Measurements from ENCODE around the gene PCDHA2. TPM values are rescaled to one million over a fixed set of nuclear protein-coding genes. Genes with fewer than 3 reads are reported as not detected.
A peak's percentile ranks its signal among the peaks of the same experiment; 100 is the strongest.

The PCDHA2 gene
- total and polyA plus RNA-seq, 2 of the 8 experiments (the other 6 are each of a cell fraction or from before 2014, with no cell fraction given), result 0.86 to 1.9 TPM

GRCh38 chr5:140764177-140764973, 30.3 kb upstream of the PCDHA2 start:
- H3K9me3 ChIP-seq (ENCODE audit: insufficient read depth in 2 of 2, low read depth in 1 of 2, low read length in 1 of 2), result peaks cover 58 to 60% of the 10 kb centered on the region in 2 experiments

More at GRCh38 chr5:140764177-140764973, 30.3 kb upstream of the PCDHA2 start:
- H3K18ac ChIP-seq (ENCODE audit: extremely low read depth, low read length), result no peak overlapping the region
- no peak overlapping the region for H3K23ac ChIP-seq (ENCODE audit: insufficient read length)
- no peaks in the 10 kb centered on the region for H3K79me1 ChIP-seq (ENCODE audit: low read depth, low read length)
- 90% methylated on average over 2 of the region's 2 CpGs; no CpG with 5 or more reads in 1 of the 2 experiments for WGBS, 2 experiments (ENCODE audit: extremely low coverage in 1 of 2, insufficient coverage in 1 of 2, insufficient read length in 1 of 2, insufficient replicate concordance in 2 of 2, low coverage in 1 of 2, low lambda C conversion rate in 2 of 2, missing lambda C conversion rate in 1 of 2)
- H2BK12ac ChIP-seq (ENCODE audit: low read depth, low read length), result no peak overlapping the region
- no peaks in the 10 kb centered on the region for H3K36me3 ChIP-seq (ENCODE audit: control insufficient read depth in 2 of 4, insufficient read depth in 4 of 4, low read length in 3 of 4)
- ChIA-PET CTCF (ENCODE audit: partially characterized antibody) (no interaction called here), POLR2A (ENCODE audit: partially characterized antibody) (no interaction called here)
- no peak overlapping the region for H4K8ac ChIP-seq (ENCODE audit: extremely low read depth, insufficient read depth, low read length)
- DNase-seq (ENCODE audit: low read depth in 1 of 2, low spot score in 2 of 2) (no peak), FAIRE-seq (no peak)
- H3K27me3 ChIP-seq (replicated peaks in 1 of 4; ENCODE audit: control insufficient read depth in 3 of 4, extremely low read depth in 1 of 4, insufficient read depth in 3 of 4, low read length in 3 of 4), result no peaks in the 10 kb centered on the region
- H4K5ac ChIP-seq (ENCODE audit: insufficient read length, low read depth, low read length), result no peak overlapping the region
- H3K56ac ChIP-seq (replicated peaks; ENCODE audit: insufficient read length, low read depth, low read length), result no peak overlapping the region
- no peak overlapping the region for H2AFZ ChIP-seq (ENCODE audit: low read length)
- H3K23me2 ChIP-seq (ENCODE audit: low read depth, low read length), result no peaks in the 10 kb centered on the region
- H2BK5ac ChIP-seq (ENCODE audit: low read depth, low read length), result no peak overlapping the region
- H3K27ac ChIP-seq (ENCODE audit: low read depth, low read length), result no peak overlapping the region
- H2BK20ac ChIP-seq (ENCODE audit: low read length), result no peak overlapping the region
- H2AK5ac ChIP-seq (ENCODE audit: low read depth, low read length), result no peak overlapping the region
- H2BK120ac ChIP-seq (replicated peaks; ENCODE audit: low read depth, low read length), result no peak overlapping the region
- H3K79me2 ChIP-seq (ENCODE audit: control insufficient read depth in 1 of 2, insufficient read depth in 2 of 2, low read length in 2 of 2), result no peaks in the 10 kb centered on the region
- no peak overlapping the region for H3K14ac ChIP-seq (ENCODE audit: insufficient read length)
- H3K9ac ChIP-seq (replicated peaks in 1 of 4; ENCODE audit: extremely low read depth in 1 of 4, low read depth in 3 of 4, low read length in 3 of 4), result no peak overlapping the region
- TF ChIP-seq CBX5 (IDR thresholded peaks at IDR 0.05; ENCODE audit: low read depth, low read length) (no peak), CBX8 (IDR thresholded peaks at IDR 0.05; ENCODE audit: borderline replicate concordance, low read depth, low read length) (no peak), ATF2 (IDR thresholded peaks at IDR 0.05; ENCODE audit: low read length) (no peak), GTF2F1 (IDR thresholded peaks at IDR 0.05; ENCODE audit: borderline replicate concordance, low read depth, low read length) (no peak), ZNF274 (IDR thresholded peaks at IDR 0.05; ENCODE audit: borderline replicate concordance, extremely low read depth, low read length) (peak; percentile 93), E2F6 (IDR thresholded peaks at IDR 0.05) (no peak), RBBP5 (IDR thresholded peaks at IDR 0.05; ENCODE audit: borderline replicate concordance, low read depth, low read length) (no peak), EGR1 (IDR thresholded peaks at IDR 0.05; ENCODE audit: borderline replicate concordance, low read depth, low read length) (no peak)
- no peak overlapping the region for H2BK15ac ChIP-seq (ENCODE audit: low read length)
- no peak overlapping the region for H3K4ac ChIP-seq (replicated peaks; ENCODE audit: insufficient read length, low read depth, low read length)
- no peaks in the 10 kb centered on the region for H3K4me1 ChIP-seq (replicated peaks in 1 of 4; ENCODE audit: control insufficient read depth in 3 of 4, insufficient read depth in 4 of 4, low read length in 3 of 4)
- no peak overlapping the region for H3K4me3 ChIP-seq (ENCODE audit: extremely low read depth in 1 of 4, insufficient read depth in 2 of 4, low read depth in 3 of 4, low read length in 4 of 4)
- H4K91ac ChIP-seq (replicated peaks; ENCODE audit: insufficient read length, low read length), result no peak overlapping the region
- no peaks in the 10 kb centered on the region for H4K20me1 ChIP-seq (replicated peaks in 1 of 2; ENCODE audit: control insufficient read depth in 1 of 2, insufficient read depth in 2 of 2, low read length in 2 of 2)
- no peak overlapping the region for H3K4me2 ChIP-seq (ENCODE audit: insufficient read depth in 1 of 2, low read depth in 2 of 2, low read length in 2 of 2)
